ENCODE results near the gene ZNF79. TPM values are rescaled to one million over a fixed set of nuclear protein-coding genes. Genes with fewer than 3 reads are reported as not detected.
A peak's percentile ranks its signal among the peaks of the same experiment; 100 is the strongest.

ZNF79 gene
- total and polyA plus RNA-seq, 9 of the 15 experiments (the other 6 are each of a cell fraction or from before 2014, with no cell fraction given), result 0.62 to 7.0 (median 4.1) TPM

- TF ChIP-seq CLOCK (CRISPR knock-in tag; IDR thresholded peaks at IDR 0.05; ENCODE audit: borderline replicate concordance) (no peak), WHSC1 (IDR thresholded peaks at IDR 0.05; ENCODE audit: low read length) (no peak), SIN3A (IDR thresholded peaks at IDR 0.05; ENCODE audit: borderline replicate concordance in 2 of 2, control insufficient read depth in 1 of 2, low read depth in 2 of 2, low read length in 2 of 2) (0 out of 4 replicates have a peak, but pooled peaks of 1 of the 2 experiments have one; percentile 7), ARID2 (IDR thresholded peaks at IDR 0.05) (no peak), CEBPG (CRISPR knock-in tag; IDR thresholded peaks at IDR 0.05) (0 out of 2 replicates have a peak, but pooled peaks have one; percentile 4), CEBPG (tag; conservative IDR thresholded peaks at IDR 0.05 in 1 of 2, IDR thresholded peaks at IDR 0.05 in 1 of 2) (no peak), NR1H2 (CRISPR knock-in tag; IDR thresholded peaks at IDR 0.05) (0 out of 2 replicates have a peak, but pooled peaks have one; percentile 31), E2F5 (CRISPR knock-in tag; IDR thresholded peaks at IDR 0.05) (no peak), ZBTB11 (CRISPR knock-in tag; IDR thresholded peaks at IDR 0.05) (no peak), TGIF2 (CRISPR knock-in tag; IDR thresholded peaks at IDR 0.05) (no peak), ZNF175 (CRISPR knock-in tag; IDR thresholded peaks at IDR 0.05; ENCODE audit: low read depth) (no peak), ARID4B (CRISPR knock-in tag; IDR thresholded peaks at IDR 0.05) (peak; percentile 45; the same call in 1 of the 2 replicates), HEY1 (CRISPR knock-in tag; IDR thresholded peaks at IDR 0.05; ENCODE audit: borderline replicate concordance) (no peak), ZBED1 (IDR thresholded peaks at IDR 0.05) (no peak)
Measured at GRCh38 chr9:127449332-127449966, 25.3 kb downstream of the ZNF79 start (continued).
